HG03135 (cell line): ENCODE measurements around the gene BMP8A.
A peak's percentile ranks its signal among the peaks of the same experiment; 100 is the strongest.
"Not testable (repeated sequence)": the region's sequence is repeated elsewhere in the genome, so short reads cannot be mapped to it uniquely, and the experiment has no call there.

Source experiments
- ATAC-seq: cut with Tn5 transposase; IDR thresholded peaks from one replicate; pipeline ENCODE4 v1.9.1; 2021; ENCODE audit warnings: mild to moderate bottlenecking, moderate library complexity; ENCODE audit not compliant: unreplicated experiment

Gene BMP8A

GRCh38 chr1:39491146-39491921 is at the start of gene BMP8A:
Gene BMP8A (plus strand): TSS chr1:39491636. CDS start chr1:39491992, 356 bp downstream.
- peak; percentile 66 for ATAC-seq

- ATAC-seq = no peak
Observed at GRCh38 chr1:39441797-39442196, 49.6 kb upstream of the BMP8A start.

- no peak for ATAC-seq
Observed at GRCh38 chr1:39445573-39445972, 45.9 kb upstream of the BMP8A start.

GRCh38 chr1:39446986-39447567 is 44.4 kb upstream of the BMP8A start:
- ATAC-seq = no peak

GRCh38 chr1:39450041-39450440 is 41.4 kb upstream of the BMP8A start:
- ATAC-seq = not testable (repeated sequence)

- no peak for ATAC-seq
Observed at GRCh38 chr1:39450956-39451606, 40.4 kb upstream of the BMP8A start.

- ATAC-seq = no peak
Observed at GRCh38 chr1:39452081-39452480, 39.4 kb upstream of the BMP8A start.

- ATAC-seq = no peak
Observed at GRCh38 chr1:39452540-39452939, 38.9 kb upstream of the BMP8A start.

GRCh38 chr1:39453603-39454002 is 37.8 kb upstream of the BMP8A start:
- no peak for ATAC-seq

- no peak for ATAC-seq
Observed at GRCh38 chr1:39458991-39459390, 32.4 kb upstream of the BMP8A start.

- no peak for ATAC-seq
Observed at GRCh38 chr1:39462074-39462473, 29.4 kb upstream of the BMP8A start.

GRCh38 chr1:39466413-39467107 is 24.9 kb upstream of the BMP8A start:
- ATAC-seq = no peak

GRCh38 chr1:39467108-39467720 is 24.2 kb upstream of the BMP8A start:
- not testable (repeated sequence) for ATAC-seq

- no peak for ATAC-seq
Observed at GRCh38 chr1:39469150-39469549, 22.3 kb upstream of the BMP8A start.

GRCh38 chr1:39470040-39470439 is 21.4 kb upstream of the BMP8A start:
- no peak for ATAC-seq

GRCh38 chr1:39472826-39473225 is 18.6 kb upstream of the BMP8A start:
- ATAC-seq = no peak

- no peak for ATAC-seq
Observed at GRCh38 chr1:39473324-39473723, 18.1 kb upstream of the BMP8A start.

- ATAC-seq = no peak
Observed at GRCh38 chr1:39474810-39475209, 16.6 kb upstream of the BMP8A start.

GRCh38 chr1:39475551-39475950 is 15.9 kb upstream of the BMP8A start:
- not testable (repeated sequence) for ATAC-seq

GRCh38 chr1:39478126-39478915 is 13.1 kb upstream of the BMP8A start:
- ATAC-seq = no peak
